PC-9 (cell line): ENCODE results near the gene CREG1. TPM values are rescaled to one million over a fixed set of nuclear protein-coding genes. Genes with fewer than 3 reads are reported as not detected.

Experiments used
- BruUV-seq: library from RNA; stranded (reverse); fragments of 400-500 nt; replicated peaks from 2 replicates; lab custom pipeline; 2021; lab: Mats Ljungman, UMichigan
- CTCF ChIA-PET: fragments of 300-600 bp; sonication (Branson Sonifier 250); formaldehyde crosslinking; loops from one replicate; lab custom pipeline; 2022; ENCODE audit warnings: antibody characterized with exemption; lab: Charles Lee
- POLR2A ChIA-PET: fragments of 300-600 bp; sonication (Branson Sonifier 250); formaldehyde crosslinking; loops from one replicate; lab custom pipeline; 2022; ENCODE audit warnings: antibody characterized with exemption; ENCODE audit not compliant: unreplicated experiment; lab: Charles Lee
- DNase-seq, 2 experiments: peaks; one replicate each; pipeline versions ENCODE4 v3.0.0 to v3.0.0-alpha.2; 2015 to 2022; ENCODE audit warnings: mixed read lengths in 1 of 2
- H2AFZ ChIP-seq: fragments of 200-600 bp; sonication (generic); 2 replicates; pipeline ENCODE4 v1.8.1; 2017; ENCODE audit warnings: antibody characterized with exemption
- H3F3A ChIP-seq: fragments of 200-600 bp; sonication (generic); 2 replicates; pipeline ENCODE4 v1.8.1; 2017; ENCODE audit warnings: antibody characterized with exemption, mild to moderate bottlenecking, low read depth; ENCODE audit not compliant: insufficient read depth
- H3K27ac ChIP-seq: fragments of 200-600 bp; sonication (generic); 2 replicates; pipeline ENCODE4 v1.6.1; 2016; ENCODE audit warnings: mixed run types
- H3K27me3 ChIP-seq: fragments of 200-600 bp; sonication (generic); 2 replicates; pipeline ENCODE4 v1.6.1; 2016; ENCODE audit warnings: low read depth, mixed run types; ENCODE audit not compliant: insufficient read depth
- H3K36me3 ChIP-seq: fragments of 200-600 bp; sonication (generic); 2 replicates; pipeline ENCODE4 v1.6.1; 2016; ENCODE audit warnings: low read depth, mixed run types
- H3K4me1 ChIP-seq: fragments of 200-600 bp; sonication (generic); replicated peaks from 2 replicates; pipeline ENCODE4 v1.6.1; 2016; ENCODE audit warnings: mixed run types; ENCODE audit not compliant: insufficient read depth
- H3K4me2 ChIP-seq: fragments of 200-600 bp; sonication (generic); 2 replicates; pipeline ENCODE4 v1.6.1; 2017; ENCODE audit warnings: mixed run types
- H3K4me3 ChIP-seq: fragments of 200-600 bp; sonication (generic); 2 replicates; pipeline ENCODE4 v1.6.1; 2016; ENCODE audit warnings: mixed run types
- H3K79me2 ChIP-seq: fragments of 200-600 bp; sonication (generic); 2 replicates; pipeline ENCODE4 v1.6.1; 2017; ENCODE audit warnings: low read depth, mixed run types
- H3K9me2 ChIP-seq: fragments of 200-600 bp; sonication (generic); 2 replicates; pipeline ENCODE4 v1.8.1; 2017; ENCODE audit warnings: mild to moderate bottlenecking; ENCODE audit not compliant: insufficient read depth
- H3K9me3 ChIP-seq: fragments of 200-600 bp; sonication (generic); 2 replicates; pipeline ENCODE4 v1.8.1; 2016; ENCODE audit warnings: low read depth; ENCODE audit not compliant: insufficient read depth
- H4K20me1 ChIP-seq: fragments of 200-600 bp; sonication (generic); 2 replicates; pipeline ENCODE4 v1.8.1; 2017; ENCODE audit not compliant: insufficient read depth
- CTCF ChIP-seq: fragments of 200-600 bp; sonication (generic); conservative IDR thresholded peaks from 2 replicates; pipeline ENCODE4 v1.6.1; 2017; ENCODE audit warnings: mixed run types, antibody characterized with exemption, mild to moderate bottlenecking, moderate library complexity
- EZH2 ChIP-seq: fragments of 200-600 bp; sonication (generic); IDR thresholded peaks from 2 replicates; pipeline ENCODE4 v1.8.0; 2017; ENCODE audit warnings: antibody characterized with exemption, low read depth
- intact Hi-C: fragments of 100-400 bp; cut with micrococcal nuclease; formaldehyde crosslinking; loops from one replicate; pipeline ENCODE4 v1.10.0; 2022; ENCODE audit not compliant: unreplicated experiment
- total RNA-seq: library from RNA; stranded (reverse); gene quantifications from 2 replicates; pipeline ENCODE4 v1.2.3, GENCODE V29; 2021

The CREG1 gene
- total RNA-seq, 1 experiment from 2014 or later: 31.6 TPM

GRCh38 chr1:167509587-167509986 lies 44.0 kb downstream of the CREG1 start:
- Histone ChIP-seq H3K9me3 (no peaks in the 10 kb centered on the region), H2AFZ (no peak overlapping the region), H3K27ac (no peak overlapping the region), H3K4me1 (no peaks in the 10 kb centered on the region), H3K9me2 (no peaks in the 10 kb centered on the region), H3K27me3 (no peaks in the 10 kb centered on the region), H3K4me3 (no peak overlapping the region), H3K36me3 (no peaks in the 10 kb centered on the region), H4K20me1 (no peaks in the 10 kb centered on the region), H3F3A (no peaks in the 10 kb centered on the region), H3K4me2 (no peak overlapping the region), H3K79me2 (no peaks in the 10 kb centered on the region)
- ChIA-PET CTCF (no interaction called here), POLR2A (no interaction called here)
- TF ChIP-seq CTCF (no peak), EZH2 (no peak)
- DNase-seq: no peak
- intact Hi-C loops: no loop called here
- BruUV-seq: no TSS peak

- no peak for DNase-seq
- no TSS peak for BruUV-seq
- H3K9me3 ChIP-seq: no peaks in the 10 kb centered on the region
- no peak overlapping the region for H3K27ac ChIP-seq
- no peak overlapping the region for H3K4me3 ChIP-seq
- no peak overlapping the region for H2AFZ ChIP-seq
- H3K27me3 ChIP-seq: peaks cover under 1% of the 10 kb centered on the region; the same call in 1 of the 2 replicates
- TF ChIP-seq EZH2 (no peak), CTCF (no peak)
- H4K20me1 ChIP-seq: no peaks in the 10 kb centered on the region
- H3K36me3 ChIP-seq: no peaks in the 10 kb centered on the region
- no peak overlapping the region for H3K4me2 ChIP-seq
- intact Hi-C loops: no loop called here
- no peaks in the 10 kb centered on the region for H3K79me2 ChIP-seq
- CTCF ChIA-PET: no interaction called here
- POLR2A ChIA-PET: no interaction called here
- no peaks in the 10 kb centered on the region for H3K9me2 ChIP-seq
- no peaks in the 10 kb centered on the region for H3K4me1 ChIP-seq
- H3F3A ChIP-seq: no peaks in the 10 kb centered on the region
Observed at GRCh38 chr1:167507719-167508118, 45.8 kb downstream of the CREG1 start.

- no peak overlapping the region for H2AFZ ChIP-seq
- H4K20me1 ChIP-seq: no peaks in the 10 kb centered on the region
- no peak overlapping the region for H3K4me2 ChIP-seq
- DNase-seq: no peak
- TF ChIP-seq EZH2 (no peak), CTCF (no peak)
- intact Hi-C loops: no loop called here
- H3K36me3 ChIP-seq: no peaks in the 10 kb centered on the region
- CTCF ChIA-PET: no interaction called here
- POLR2A ChIA-PET: no interaction called here
- BruUV-seq: no TSS peak
- no peak overlapping the region for H3K27ac ChIP-seq
- H3K79me2 ChIP-seq: no peaks in the 10 kb centered on the region
- H3K27me3 ChIP-seq: peaks cover 26% of the 10 kb centered on the region
- no peaks in the 10 kb centered on the region for H3K9me2 ChIP-seq
- no peaks in the 10 kb centered on the region for H3K4me1 ChIP-seq
- H3K9me3 ChIP-seq: no peaks in the 10 kb centered on the region
- H3F3A ChIP-seq: no peaks in the 10 kb centered on the region
- H3K4me3 ChIP-seq: no peak overlapping the region
Observed at GRCh38 chr1:167504467-167504827, 49.1 kb downstream of the CREG1 start.
